Astrocyte of the spinal cord (primary cell): ENCODE data around the gene MLLT6.
"Not testable (repeated sequence)": the region's sequence is repeated elsewhere in the genome, so short reads cannot be mapped to it uniquely, and the experiment has no call there.

Source experiments
- DNase-seq: peaks from one replicate; pipeline ENCODE4 v3.0.0; 2011; ENCODE audit warnings: low read depth, low spot score
- H3K4me3 ChIP-seq: 2 replicates; pipeline ENCODE4 v1.5.1; 2011; ENCODE audit warnings: low read depth, mild to moderate bottlenecking, low read length, moderate library complexity
- CTCF ChIP-seq: IDR thresholded peaks from 2 replicates; pipeline ENCODE4 v1.5.1; 2012; ENCODE audit warnings: low read depth, mild to moderate bottlenecking, low read length, inconsistent platforms
- in situ Hi-C: cut with HindIII; loops from 2 replicates; pipeline ENCODE4 v1.10.0; 2017; ENCODE audit warnings: low sequenced_read_pairs

MLLT6 gene

GRCh38 chr17:38720941-38721340 is 15.9 kb downstream of the MLLT6 start:
- TF ChIP-seq CTCF = no peak
- no peak overlapping the region for H3K4me3 ChIP-seq
- DNase-seq = no peak
- in situ Hi-C loops = no loop called here

GRCh38 chr17:38721802-38722201 is 16.7 kb downstream of the MLLT6 start:
- DNase-seq = no peak
- TF ChIP-seq CTCF = no peak
- no peak overlapping the region for H3K4me3 ChIP-seq
- in situ Hi-C loops = no loop called here

DNA sequence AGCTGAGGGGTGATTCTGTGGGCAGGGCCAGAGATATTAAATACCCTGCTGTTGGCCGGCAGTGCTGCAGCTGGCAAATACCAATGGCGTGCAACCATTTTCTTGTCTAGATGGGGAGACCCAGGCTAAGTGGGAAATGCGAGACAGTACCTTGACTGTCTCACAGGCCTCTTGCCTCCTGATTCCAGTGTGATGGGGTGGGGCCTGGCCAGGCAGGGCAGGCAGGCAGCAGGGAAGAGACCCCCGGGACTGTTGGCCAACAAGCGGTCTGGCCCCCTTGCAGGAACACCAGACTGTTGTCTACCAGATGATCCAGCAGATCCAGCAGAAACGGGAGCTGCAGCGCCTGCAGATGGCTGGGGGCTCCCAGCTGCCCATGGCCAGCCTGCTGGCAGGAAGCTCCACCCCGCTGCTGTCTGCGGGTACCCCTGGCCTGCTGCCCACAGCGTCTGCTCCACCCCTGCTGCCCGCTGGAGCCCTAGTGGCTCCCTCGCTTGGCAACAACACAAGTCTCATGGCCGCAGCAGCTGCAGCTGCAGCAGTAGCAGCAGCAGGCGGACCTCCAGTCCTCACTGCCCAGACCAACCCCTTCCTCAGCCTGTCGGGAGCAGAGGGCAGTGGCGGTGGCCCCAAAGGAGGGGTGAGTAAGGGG is 19.4 kb downstream of the MLLT6 start:
- DNase-seq = peak; percentile 55
- TF ChIP-seq CTCF = no peak
- H3K4me3 ChIP-seq = no peak overlapping the region
- in situ Hi-C loops = no loop called here

DNA sequence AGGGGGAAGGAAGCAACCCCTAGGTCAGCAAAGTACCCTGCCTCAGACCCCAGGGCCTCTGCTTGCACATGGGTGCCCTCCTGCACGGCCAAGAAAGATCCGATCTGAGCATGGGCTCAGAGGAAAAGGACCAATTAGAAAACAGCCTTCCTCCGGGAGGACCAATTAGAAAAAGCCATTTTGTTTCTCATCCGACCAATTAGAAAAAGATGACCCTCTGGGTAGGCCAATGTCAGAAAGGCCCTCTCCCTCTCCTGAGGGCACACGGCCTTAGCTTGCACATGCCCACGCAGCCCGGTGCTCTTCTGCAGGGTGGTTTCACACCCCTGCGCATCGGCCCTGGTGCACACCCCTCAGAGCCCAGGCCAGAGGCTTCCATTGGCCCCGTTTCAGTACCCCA is 20.0 kb downstream of the MLLT6 start:
- no peak for DNase-seq
- in situ Hi-C loops = no loop called here
- TF ChIP-seq CTCF = no peak
- H3K4me3 ChIP-seq = no peak overlapping the region

DNA sequence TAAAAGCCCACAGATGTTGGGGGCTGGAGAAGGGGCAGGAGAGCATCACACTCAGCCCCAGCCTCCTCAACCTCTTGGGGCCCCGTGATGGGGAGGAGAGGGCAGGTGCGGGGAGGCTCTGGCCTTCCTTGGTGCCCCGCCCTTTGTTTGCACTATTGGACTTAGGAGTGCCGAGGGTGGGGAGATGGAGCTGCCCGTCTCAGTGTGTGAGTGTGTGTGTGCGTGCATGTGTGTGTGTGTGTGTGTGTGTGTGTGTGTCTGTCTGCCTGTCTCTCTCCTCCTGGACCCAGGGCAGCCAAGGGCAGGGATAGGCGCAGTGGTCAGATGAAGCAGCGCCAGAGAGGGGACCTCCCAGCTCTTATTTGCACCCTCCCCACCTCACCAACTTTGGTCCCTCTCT is 21.1 kb downstream of the MLLT6 start:
- H3K4me3 ChIP-seq, DNase-seq, in situ Hi-C loops: not testable (repeated sequence)

- no peak for TF ChIP-seq CTCF
- no peak for DNase-seq
- in situ Hi-C loops = no loop called here
- H3K4me3 ChIP-seq = no peak overlapping the region
Measured at GRCh38 chr17:38727736-38728135, 22.7 kb downstream of the MLLT6 start.

GRCh38 chr17:38728290-38728831 is 23.3 kb downstream of the MLLT6 start:
- TF ChIP-seq CTCF = no peak
- no peak for DNase-seq
- H3K4me3 ChIP-seq = no peak overlapping the region
- in situ Hi-C loops = no loop called here
